Limb (tissue), 2 donors: ENCODE data around the gene FAM53B.

Experiments used
- DNase-seq, 2 donors: peaks; one replicate each; pipeline ENCODE4 v3.0.0-alpha.2; 2016; ENCODE audit errors: extremely low spot score in 2 of 2

The FAM53B gene

GRCh38 chr10:124728071-124728829 is 15.9 kb downstream of the FAM53B start:
- DNase-seq = peak in 1 of 2 donors; percentile 59

GRCh38 chr10:124727361-124727960 is 16.7 kb downstream of the FAM53B start:
- DNase-seq = no peak

- no peak for DNase-seq
Measured at GRCh38 chr10:124725791-124726190, 18.4 kb downstream of the FAM53B start.

- DNase-seq = no peak
Measured at GRCh38 chr10:124725171-124725631, 19.0 kb downstream of the FAM53B start.

GRCh38 chr10:124724279-124725027 is 19.7 kb downstream of the FAM53B start:
- no peak for DNase-seq

GRCh38 chr10:124723826-124724225 is 20.4 kb downstream of the FAM53B start:
- DNase-seq = no peak

- DNase-seq = no peak
Measured at GRCh38 chr10:124722798-124723783, 21.1 kb downstream of the FAM53B start.

GRCh38 chr10:124721330-124722045 is 22.7 kb downstream of the FAM53B start:
- no peak for DNase-seq

GRCh38 chr10:124719213-124719851 is 24.8 kb downstream of the FAM53B start:
- DNase-seq = peak; percentile 62 to 82

GRCh38 chr10:124717911-124718741 is 26.1 kb downstream of the FAM53B start:
- no peak for DNase-seq

GRCh38 chr10:124717041-124717757 is 27.0 kb downstream of the FAM53B start:
- DNase-seq = no peak

GRCh38 chr10:124716369-124716768 is 27.8 kb downstream of the FAM53B start:
- no peak for DNase-seq

GRCh38 chr10:124715439-124715838 is 28.7 kb downstream of the FAM53B start:
- no peak for DNase-seq

- no peak for DNase-seq
Measured at GRCh38 chr10:124713679-124714255, 30.4 kb downstream of the FAM53B start.

GRCh38 chr10:124712704-124713407 is 31.3 kb downstream of the FAM53B start:
- no peak for DNase-seq

GRCh38 chr10:124711145-124711544 is 33.0 kb downstream of the FAM53B start:
- no peak for DNase-seq

GRCh38 chr10:124710266-124710881 is 33.8 kb downstream of the FAM53B start:
- no peak for DNase-seq
